MM.1S (cell line): ENCODE data around the gene DECR2.

Source experiments
- DNase-seq: peaks from one replicate; pipeline ENCODE4 v3.0.0-alpha.2; 2015
- H2AFZ ChIP-seq: fragments of 300-600 bp; sonication (generic); 2 replicates; pipeline ENCODE4 v1.6.0; 2016; ENCODE audit warnings: antibody characterized with exemption, low read length
- H3F3A ChIP-seq: fragments of 300-600 bp; sonication (generic); 2 replicates; pipeline ENCODE4 v1.6.1; 2016; ENCODE audit warnings: mild to moderate bottlenecking, antibody characterized with exemption, low read length, moderate library complexity, mixed read lengths; ENCODE audit not compliant: insufficient read depth
- H3K27ac ChIP-seq: fragments of 300-600 bp; sonication (generic); 2 replicates; pipeline ENCODE4 v1.5.1; 2016; ENCODE audit warnings: mild to moderate bottlenecking, low read length
- H3K27me3 ChIP-seq: fragments of 300-600 bp; sonication (generic); replicated peaks from 2 replicates; pipeline ENCODE4 v1.6.0; 2016; ENCODE audit warnings: low read length; ENCODE audit not compliant: insufficient read depth
- H3K36me3 ChIP-seq: fragments of 300-600 bp; sonication (generic); replicated peaks from 2 replicates; pipeline ENCODE4 v1.6.1; 2016; ENCODE audit warnings: mild to moderate bottlenecking, low read length, mixed read lengths; ENCODE audit not compliant: insufficient read depth
- H3K4me1 ChIP-seq: fragments of 300-600 bp; sonication (generic); 2 replicates; pipeline ENCODE4 v1.6.1; 2016; ENCODE audit warnings: low read length, mixed read lengths
- H3K4me2 ChIP-seq: fragments of 300-600 bp; sonication (generic); 2 replicates; pipeline ENCODE4 v1.6.0; 2016; ENCODE audit warnings: low read depth, low read length
- H3K4me3 ChIP-seq: fragments of 300-600 bp; sonication (generic); 2 replicates; pipeline ENCODE4 v1.5.1; 2016; ENCODE audit warnings: low read length, mixed read lengths
- H3K79me2 ChIP-seq: fragments of 300-600 bp; sonication (generic); 2 replicates; pipeline ENCODE4 v1.6.1; 2016; ENCODE audit warnings: mixed run types, low read length, mixed read lengths
- H3K9ac ChIP-seq: fragments of 300-600 bp; sonication (generic); 2 replicates; pipeline ENCODE4 v1.6.1; 2016; ENCODE audit warnings: low read length, mixed read lengths
- H3K9me2 ChIP-seq: fragments of 300-600 bp; sonication (generic); replicated peaks from 2 replicates; pipeline ENCODE4 v1.6.1; 2016; ENCODE audit warnings: mild to moderate bottlenecking, low read length, mixed read lengths; ENCODE audit not compliant: insufficient read depth
- H3K9me3 ChIP-seq: fragments of 300-600 bp; sonication (generic); replicated peaks from 2 replicates; pipeline ENCODE4 v1.6.1; 2016; ENCODE audit warnings: mild to moderate bottlenecking, low read length, mixed read lengths; ENCODE audit not compliant: insufficient read depth
- H4K20me1 ChIP-seq: fragments of 300-600 bp; sonication (generic); 2 replicates; pipeline ENCODE4 v1.6.1; 2016; ENCODE audit warnings: mild to moderate bottlenecking, low read length, moderate library complexity, mixed read lengths; ENCODE audit not compliant: insufficient read depth
- EZH2 ChIP-seq: fragments of 300-600 bp; sonication (generic); optimal IDR thresholded peaks from 2 replicates; pipeline ENCODE3; 2017; ENCODE audit warnings: low read depth, mild to moderate bottlenecking, antibody characterized with exemption, low read length, mixed read lengths
- EZH2phosphoT487 ChIP-seq: fragments of 300-600 bp; sonication (generic); IDR thresholded peaks from 2 replicates; pipeline ENCODE4 v1.6.1; 2018; ENCODE audit warnings: antibody characterized with exemption, low read length
- TF ChIP-seq, protein P1 (sequence below): fragments of 300-600 bp; sonication (generic); IDR thresholded peaks from 2 replicates; pipeline ENCODE4 v1.5.1; 2016; ENCODE audit warnings: antibody characterized with exemption, low read length, mixed read lengths

Gene DECR2

GRCh38 chr16:405548-406506 is 4.1 kb downstream of the DECR2 start:
- Histone ChIP-seq H4K20me1 (no peaks in the 10 kb centered on the region), H3K4me1 (no peaks in the 10 kb centered on the region), H3F3A (peaks cover 10% of the 10 kb centered on the region; the same call in 1 of the 2 replicates), H3K4me2 (no peak overlapping the region), H2AFZ (no peak overlapping the region), H3K4me3 (no peak overlapping the region), H3K36me3 (no peaks in the 10 kb centered on the region), H3K27me3 (no peaks in the 10 kb centered on the region), H3K9me2 (no peaks in the 10 kb centered on the region), H3K9me3 (no peaks in the 10 kb centered on the region), H3K27ac (no peak overlapping the region), H3K79me2 (peaks cover under 1% of the 10 kb centered on the region; the same call in 1 of the 2 replicates), H3K9ac (no peak overlapping the region)
- TF ChIP-seq, protein P1, sequence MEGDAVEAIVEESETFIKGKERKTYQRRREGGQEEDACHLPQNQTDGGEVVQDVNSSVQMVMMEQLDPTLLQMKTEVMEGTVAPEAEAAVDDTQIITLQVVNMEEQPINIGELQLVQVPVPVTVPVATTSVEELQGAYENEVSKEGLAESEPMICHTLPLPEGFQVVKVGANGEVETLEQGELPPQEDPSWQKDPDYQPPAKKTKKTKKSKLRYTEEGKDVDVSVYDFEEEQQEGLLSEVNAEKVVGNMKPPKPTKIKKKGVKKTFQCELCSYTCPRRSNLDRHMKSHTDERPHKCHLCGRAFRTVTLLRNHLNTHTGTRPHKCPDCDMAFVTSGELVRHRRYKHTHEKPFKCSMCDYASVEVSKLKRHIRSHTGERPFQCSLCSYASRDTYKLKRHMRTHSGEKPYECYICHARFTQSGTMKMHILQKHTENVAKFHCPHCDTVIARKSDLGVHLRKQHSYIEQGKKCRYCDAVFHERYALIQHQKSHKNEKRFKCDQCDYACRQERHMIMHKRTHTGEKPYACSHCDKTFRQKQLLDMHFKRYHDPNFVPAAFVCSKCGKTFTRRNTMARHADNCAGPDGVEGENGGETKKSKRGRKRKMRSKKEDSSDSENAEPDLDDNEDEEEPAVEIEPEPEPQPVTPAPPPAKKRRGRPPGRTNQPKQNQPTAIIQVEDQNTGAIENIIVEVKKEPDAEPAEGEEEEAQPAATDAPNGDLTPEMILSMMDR: no peak
- TF ChIP-seq EZH2phosphoT487 (no peak), EZH2 (no peak)
- DNase-seq: no peak

GRCh38 chr16:407253-407652 is 5.6 kb downstream of the DECR2 start:
- Histone ChIP-seq H3K4me1 (no peaks in the 10 kb centered on the region), H3K4me2 (no peak overlapping the region), H3K9me3 (no peaks in the 10 kb centered on the region), H3K27me3 (no peaks in the 10 kb centered on the region), H3K9me2 (no peaks in the 10 kb centered on the region), H3K9ac (no peak overlapping the region), H3K79me2 (no peaks in the 10 kb centered on the region), H3F3A (0 out of 2 replicates have a peak, but pooled peaks cover 4% of the 10 kb centered on the region), H3K27ac (no peak overlapping the region), H4K20me1 (no peaks in the 10 kb centered on the region), H3K4me3 (no peak overlapping the region), H2AFZ (no peak overlapping the region), H3K36me3 (no peaks in the 10 kb centered on the region)
- TF ChIP-seq EZH2 (no peak), EZH2phosphoT487 (no peak)
- TF ChIP-seq, protein P1: no peak
- DNase-seq: no peak

DNA sequence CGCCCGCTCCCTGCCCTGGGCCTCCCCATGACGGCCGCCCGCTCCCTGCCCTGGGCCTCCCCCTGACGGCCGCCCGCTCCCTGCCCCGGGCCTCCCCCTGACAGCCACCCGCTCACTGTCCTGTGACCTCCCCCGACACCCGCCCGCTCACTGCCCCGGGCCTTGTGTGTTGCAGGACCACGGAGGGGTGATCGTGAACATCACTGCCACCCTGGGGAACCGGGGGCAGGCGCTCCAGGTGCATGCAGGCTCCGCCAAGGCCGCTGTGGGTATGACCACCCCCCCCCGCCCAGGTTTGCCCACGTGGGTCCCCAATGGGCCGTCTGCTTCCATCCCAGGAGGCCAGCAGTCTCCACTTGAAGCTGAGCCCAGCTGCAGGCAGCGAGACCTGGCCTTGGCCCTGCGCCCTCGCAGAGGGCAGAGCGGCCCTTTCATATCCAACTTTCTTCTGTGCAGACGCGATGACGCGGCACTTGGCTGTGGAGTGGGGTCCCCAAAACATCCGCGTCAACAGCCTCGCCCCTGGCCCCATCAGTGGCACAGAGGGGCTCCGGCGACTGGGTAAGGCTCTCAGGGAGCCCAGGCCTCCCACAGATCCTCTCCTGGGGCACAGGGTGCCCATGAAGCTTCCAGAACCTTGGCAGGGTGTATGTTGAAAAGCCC is 9.0 kb downstream of the DECR2 start:
- Histone ChIP-seq H3K79me2 (no peaks in the 10 kb centered on the region), H3K27ac (no peak overlapping the region), H3K9me3 (no peaks in the 10 kb centered on the region), H3K36me3 (no peaks in the 10 kb centered on the region), H3K4me2 (no peak overlapping the region), H3K9me2 (no peaks in the 10 kb centered on the region), H3F3A (no peaks in the 10 kb centered on the region), H3K9ac (no peak overlapping the region), H4K20me1 (no peaks in the 10 kb centered on the region), H3K4me1 (no peaks in the 10 kb centered on the region), H3K4me3 (no peak overlapping the region), H3K27me3 (no peaks in the 10 kb centered on the region), H2AFZ (no peak overlapping the region)
- TF ChIP-seq EZH2phosphoT487: no peak
- TF ChIP-seq, protein P1: no peak
- TF ChIP-seq EZH2: no peak
- DNase-seq: no peak
